ENCODE results near the gene STAC. TPM values are rescaled to one million over a fixed set of nuclear protein-coding genes. Genes with fewer than 3 reads are reported as not detected.

The STAC gene
- total and polyA plus RNA-seq, 2 donors (not counting 3 experiments of a cell fraction or from before 2014, with no cell fraction given), result 0.03 to 0.88 TPM

GRCh38 chr3:36483709-36484108 is 103.4 kb downstream of the STAC start:
- FAIRE-seq (no peak), DNase-seq (ENCODE audit: low read depth, low spot score) (no peak)
- Histone ChIP-seq H3K4me1 (ENCODE audit: control insufficient read depth, extremely low read depth, insufficient read depth, low read length) (no peaks in the 10 kb centered on the region), H3K4me2 (ENCODE audit: insufficient read depth, low read length) (no peak overlapping the region), H3K79me2 (ENCODE audit: control insufficient read depth, insufficient read depth, low read length) (no peaks in the 10 kb centered on the region), H3K4me3 (replicated peaks in 1 of 3; ENCODE audit: insufficient read depth in 1 of 3, low read depth in 1 of 3, low read length in 3 of 3) (no peak overlapping the region), H3K27ac (ENCODE audit: insufficient read depth, low read depth, low read length) (no peak overlapping the region), H3K9me3 (replicated peaks; ENCODE audit: control insufficient read depth, insufficient read depth, low read length) (peaks cover 2% of the 10 kb centered on the region), H4K20me1 (replicated peaks; ENCODE audit: control insufficient read depth, extremely low read depth, insufficient read depth, low read length) (no peaks in the 10 kb centered on the region), H3K9ac (replicated peaks; ENCODE audit: extremely low read depth, insufficient read depth, low read length) (no peak overlapping the region), H3K27me3 (ENCODE audit: control insufficient read depth in 2 of 2, insufficient read depth in 2 of 2, low read length in 2 of 2) (no peaks in the 10 kb centered on the region), H3K9me1 (replicated peaks; ENCODE audit: control insufficient read depth, extremely low read depth, insufficient read depth, low read length) (no peaks in the 10 kb centered on the region), H2AFZ (ENCODE audit: low read depth, low read length) (no peak overlapping the region), H3K36me3 (ENCODE audit: control insufficient read depth in 2 of 2, extremely low read depth in 1 of 2, insufficient read depth in 2 of 2, low read length in 2 of 2) (no peaks in the 10 kb centered on the region)
- no TSS peak for BruUV-seq (replicated peaks)
- ChIA-PET CTCF (no interaction called here), POLR2A (no interaction called here)
- no peak for TF ChIP-seq POLR2A (IDR thresholded peaks at IDR 0.05; ENCODE audit: low read depth, low read length)
- TF ChIP-seq EZH2 (IDR thresholded peaks at IDR 0.05; ENCODE audit: borderline replicate concordance, low read depth, low read length, severe bottlenecking), result no peak
- no peak for TF ChIP-seq CTCF (IDR thresholded peaks at IDR 0.05; ENCODE audit: extremely low read depth in 1 of 2, insufficient read depth in 1 of 2, low read depth in 1 of 2, low read length in 2 of 2)
- no peak for TF ChIP-seq POLR2AphosphoS5 (IDR thresholded peaks at IDR 0.05; ENCODE audit: insufficient read depth, low read depth, low read length)
- TF ChIP-seq MYC (IDR thresholded peaks at IDR 0.05; ENCODE audit: low read depth, low read length), result no peak
- TF ChIP-seq JUN (IDR thresholded peaks at IDR 0.05; ENCODE audit: borderline replicate concordance, insufficient read depth, insufficient read length, low read depth), result no peak
- TF ChIP-seq FOS (IDR thresholded peaks at IDR 0.05; ENCODE audit: borderline replicate concordance, insufficient read depth, low read length), result no peak
- TF ChIP-seq MAX (IDR thresholded peaks at IDR 0.05; ENCODE audit: insufficient read depth, insufficient read length), result no peak
- no peak for TF ChIP-seq GATA2 (IDR thresholded peaks at IDR 0.05; ENCODE audit: insufficient read depth, insufficient read length, low read depth, low read length)
- dilution Hi-C loops (cut with MboI; ENCODE audit: extremely low pct_ligation_motif_present, low sequenced_read_pairs), result no loop called here
- intact Hi-C loops (cut with micrococcal nuclease), result no loop called here

Measured in endothelial cell of umbilical vein (primary cell).